ENCODE measurements around the gene TTPAL. TPM values are rescaled to one million over a fixed set of nuclear protein-coding genes. Genes with fewer than 3 reads are reported as not detected.
A peak's percentile ranks its signal among the peaks of the same experiment; 100 is the strongest.

The TTPAL gene
- total and polyA plus RNA-seq, 5 donors, result 3.1 to 7.1 (median 6.7) TPM

DNA sequence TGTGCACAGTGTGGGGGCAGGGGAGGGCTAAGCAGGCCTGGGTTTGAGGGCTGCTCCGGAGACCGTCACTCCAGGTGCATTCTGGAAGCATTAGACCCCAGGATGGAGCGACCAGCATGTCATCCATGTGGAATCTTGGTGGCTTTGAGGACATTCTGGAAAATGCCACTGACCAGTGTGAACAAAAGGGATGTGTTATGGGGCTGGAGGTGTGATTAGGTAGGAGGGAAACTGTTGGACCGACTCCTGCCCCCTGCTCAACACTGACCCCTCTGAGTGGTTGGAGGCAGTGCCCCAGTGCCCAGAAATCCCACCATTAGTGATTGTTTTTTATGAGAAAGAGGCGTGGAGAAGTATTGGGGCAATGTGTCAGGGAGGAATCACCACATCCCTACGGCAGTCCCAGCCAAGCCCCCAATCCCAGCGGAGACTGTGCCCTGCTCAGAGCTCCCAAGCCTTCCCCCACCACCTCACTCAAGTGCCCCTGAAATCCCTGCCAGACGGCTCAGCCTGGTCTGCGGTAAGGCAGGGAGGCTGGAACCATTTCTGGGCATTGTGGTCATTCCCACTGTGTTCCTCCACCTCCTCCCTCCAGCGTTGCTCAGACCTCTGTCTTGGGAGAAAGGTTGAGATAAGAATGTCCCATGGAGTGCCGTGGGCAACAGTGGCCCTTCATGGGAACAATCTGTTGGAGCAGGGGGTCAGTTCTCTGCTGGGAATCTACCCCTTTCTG, 44.0 kb upstream of the TTPAL start:
- H3K27me3 ChIP-seq (ENCODE audit: control insufficient read depth, insufficient read depth), result no peaks in the 10 kb centered on the region
- no peaks in the 10 kb centered on the region for H3K9me3 ChIP-seq (ENCODE audit: control insufficient read depth, low read length)
- DNase-seq, result no peak
- H3K4me3 ChIP-seq (ENCODE audit: low read length), result no peak overlapping the region
- intact Hi-C loops (cut with DNase I), result no loop called here
- H3K27ac ChIP-seq (ENCODE audit: low read length), result no peak overlapping the region
- no peaks in the 10 kb centered on the region for H3K4me1 ChIP-seq (ENCODE audit: control insufficient read depth, insufficient read depth, low read length)
- ATAC-seq, result peak in 1 of 2 donors; percentile 40
- 56% methylated on average over 11 of the region's 11 CpGs for WGBS

DNA sequence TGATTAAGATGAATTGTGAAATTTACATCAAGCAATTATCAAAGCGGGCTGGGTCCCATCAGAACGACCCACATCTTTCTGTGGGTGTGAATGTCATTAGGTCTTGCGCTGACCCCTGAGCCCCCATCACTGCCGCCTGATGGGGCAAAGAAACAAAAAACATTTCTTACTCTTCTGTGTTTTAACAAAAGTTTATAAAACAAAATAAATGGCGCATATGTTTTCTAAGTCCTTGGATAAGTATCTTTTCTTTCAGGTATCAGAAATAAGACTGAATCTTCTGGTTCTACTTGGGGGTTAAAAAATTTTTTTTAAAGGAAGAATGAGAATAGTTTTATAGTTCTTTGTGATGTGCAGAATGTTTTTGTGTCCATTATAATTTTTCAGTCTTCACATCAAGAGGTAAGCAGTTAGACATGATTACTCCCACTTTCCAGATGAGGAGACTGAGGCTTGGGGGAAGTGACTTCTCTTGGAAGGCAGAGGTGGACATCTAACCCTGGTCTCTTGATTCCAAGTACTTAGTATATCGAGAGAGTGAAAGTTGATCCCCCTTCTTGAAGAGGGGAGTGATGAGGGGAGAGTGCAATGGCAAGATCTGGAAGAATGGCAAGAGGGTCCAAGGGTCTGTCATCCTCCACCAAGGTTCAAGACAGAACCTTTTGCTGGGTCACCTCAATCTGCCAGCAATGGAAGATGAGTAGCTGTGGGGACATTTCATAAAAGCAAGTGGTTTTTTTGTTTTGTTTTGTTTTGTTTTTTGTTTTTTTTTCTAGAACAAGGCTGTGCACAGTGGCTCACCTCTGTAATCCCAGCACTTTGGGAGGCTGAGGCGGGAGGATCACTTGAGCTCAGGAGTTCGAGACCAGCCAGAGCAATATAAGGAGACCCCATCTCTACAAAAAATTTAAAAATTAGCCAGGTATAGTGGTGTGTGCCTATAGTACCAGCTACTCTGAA, 42.8 kb upstream of the TTPAL start:
- H3K4me1 ChIP-seq (ENCODE audit: control insufficient read depth, insufficient read depth, low read length), result no peaks in the 10 kb centered on the region
- H3K4me3 ChIP-seq (ENCODE audit: low read length), result no peak overlapping the region
- WGBS, result 79% methylated on average over 8 of the region's 8 CpGs
- ATAC-seq (no peak), DNase-seq (no peak)
- no peaks in the 10 kb centered on the region for H3K9me3 ChIP-seq (ENCODE audit: control insufficient read depth, low read length)
- H3K27ac ChIP-seq (ENCODE audit: low read length), result no peak overlapping the region
- no peaks in the 10 kb centered on the region for H3K27me3 ChIP-seq (ENCODE audit: control insufficient read depth, insufficient read depth)
- intact Hi-C loops (cut with DNase I), result no loop called here

DNA sequence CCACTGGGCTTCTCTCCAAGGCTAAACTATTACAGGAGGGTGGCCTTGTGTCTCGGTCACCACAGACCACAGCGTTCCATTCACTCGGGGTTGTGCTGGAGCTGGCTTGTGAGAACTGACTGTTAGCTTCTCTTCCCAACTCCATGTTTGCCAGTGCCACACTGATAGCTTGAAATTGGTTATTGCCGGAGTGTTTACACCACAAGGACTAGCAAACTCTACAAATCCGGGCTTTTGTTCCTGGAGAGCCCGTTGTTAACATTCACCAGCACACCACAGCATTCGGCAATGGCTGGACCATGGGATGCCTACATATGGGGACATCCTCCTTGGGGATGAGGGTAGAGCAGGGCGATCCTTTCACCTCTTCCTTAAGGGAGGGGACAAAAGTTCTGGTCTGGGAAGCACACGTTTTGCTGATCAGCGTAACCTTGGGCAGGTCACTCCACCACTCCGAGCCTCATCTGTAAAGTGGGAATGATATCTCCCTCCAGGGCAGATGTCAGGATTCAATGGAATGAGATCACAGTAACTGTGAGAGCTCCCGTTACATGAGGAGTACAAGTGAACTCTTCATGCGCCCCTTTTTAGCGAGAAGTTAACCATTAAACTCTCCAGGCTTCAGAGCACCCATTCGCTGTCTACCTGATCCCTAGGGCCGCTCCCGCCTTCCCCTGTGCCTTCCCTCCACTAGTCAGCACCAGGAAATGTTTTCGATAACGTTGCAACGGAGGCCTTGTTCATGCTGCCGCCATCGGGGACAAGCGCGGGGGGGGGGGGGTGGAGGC, 41.7 kb upstream of the TTPAL start:
- intact Hi-C loops (cut with DNase I), result no loop called here
- Histone ChIP-seq H3K4me3 (ENCODE audit: low read length) (no peak overlapping the region), H3K9me3 (ENCODE audit: control insufficient read depth, low read length) (no peaks in the 10 kb centered on the region), H3K4me1 (ENCODE audit: control insufficient read depth, insufficient read depth, low read length) (no peaks in the 10 kb centered on the region), H3K27ac (ENCODE audit: low read length) (no peak overlapping the region), H3K27me3 (ENCODE audit: control insufficient read depth, insufficient read depth) (no peaks in the 10 kb centered on the region)
- no peak for ATAC-seq
- no peak for DNase-seq
- 70% methylated on average over 24 of the region's 24 CpGs for WGBS

DNA sequence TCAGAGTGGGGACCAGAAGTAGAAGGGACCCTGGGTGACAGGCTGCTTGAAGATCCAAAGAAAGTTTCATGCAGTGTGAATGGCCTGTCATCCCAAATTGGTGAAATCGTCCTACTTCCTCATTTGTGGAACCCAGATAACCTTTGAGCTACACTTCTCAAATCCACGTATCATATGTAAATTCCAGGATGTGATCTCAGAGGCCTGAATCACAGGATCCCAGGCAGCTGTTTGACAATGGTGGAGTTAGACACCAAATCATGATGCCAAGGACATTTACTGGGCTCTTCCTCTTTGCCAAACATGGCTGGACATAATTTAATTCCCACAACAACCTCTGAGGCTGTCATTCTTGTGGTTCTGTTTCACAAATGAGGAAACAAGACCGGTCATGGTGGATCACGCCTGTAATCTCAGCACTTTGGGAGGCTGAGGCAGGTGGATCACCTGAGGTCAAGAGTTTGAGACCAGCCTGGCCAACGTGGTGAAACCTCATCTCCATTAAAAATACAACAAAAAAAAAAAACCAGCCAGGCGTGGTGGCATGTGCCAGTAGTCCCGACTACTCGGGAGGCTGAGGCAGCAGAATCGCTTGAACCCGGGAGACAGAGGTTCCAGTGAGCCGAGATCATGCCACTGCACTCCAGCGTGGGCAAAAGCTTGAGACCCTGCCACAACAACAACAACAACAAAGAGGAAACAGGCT, 39.9 kb upstream of the TTPAL start:
- Histone ChIP-seq H3K9me3 (ENCODE audit: control insufficient read depth, low read length) (no peaks in the 10 kb centered on the region), H3K27ac (ENCODE audit: low read length) (no peak overlapping the region), H3K27me3 (ENCODE audit: control insufficient read depth, insufficient read depth) (no peaks in the 10 kb centered on the region), H3K4me1 (ENCODE audit: control insufficient read depth, insufficient read depth, low read length) (no peaks in the 10 kb centered on the region), H3K4me3 (ENCODE audit: low read length) (no peak overlapping the region)
- no peak for ATAC-seq
- 69% methylated on average over 12 of the region's 12 CpGs for WGBS
- intact Hi-C loops (cut with DNase I), result no loop called here
- DNase-seq, result no peak

DNA sequence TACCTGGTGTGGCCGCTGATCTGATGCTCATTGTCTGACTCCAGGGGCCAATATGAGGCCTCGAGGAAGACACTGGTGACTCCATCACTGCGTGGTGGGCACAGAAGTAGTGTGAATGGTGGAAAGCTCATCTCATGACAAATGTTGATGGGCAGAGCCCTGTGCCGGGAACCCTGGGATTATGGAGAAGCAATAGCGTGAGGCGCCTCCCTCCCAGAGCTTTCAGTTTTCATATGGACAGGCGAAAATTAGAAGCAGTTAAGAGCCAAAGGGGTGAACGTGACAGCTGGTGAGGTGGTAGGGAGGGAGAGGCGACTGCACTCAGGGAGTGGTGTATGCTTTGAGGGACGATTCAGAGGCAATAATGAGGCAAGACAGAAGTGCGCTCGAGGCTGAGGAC, 39.3 kb upstream of the TTPAL start:
- ATAC-seq, result no peak
- WGBS, result 78% methylated on average over 12 of the region's 12 CpGs
- H3K27me3 ChIP-seq (ENCODE audit: control insufficient read depth, insufficient read depth), result no peaks in the 10 kb centered on the region
- H3K4me3 ChIP-seq (ENCODE audit: low read length), result no peak overlapping the region
- no peaks in the 10 kb centered on the region for H3K9me3 ChIP-seq (ENCODE audit: control insufficient read depth, low read length)
- no peak overlapping the region for H3K27ac ChIP-seq (ENCODE audit: low read length)
- H3K4me1 ChIP-seq (ENCODE audit: control insufficient read depth, insufficient read depth, low read length), result no peaks in the 10 kb centered on the region
- DNase-seq, result no peak
- intact Hi-C loops (cut with DNase I), result no loop called here

DNA sequence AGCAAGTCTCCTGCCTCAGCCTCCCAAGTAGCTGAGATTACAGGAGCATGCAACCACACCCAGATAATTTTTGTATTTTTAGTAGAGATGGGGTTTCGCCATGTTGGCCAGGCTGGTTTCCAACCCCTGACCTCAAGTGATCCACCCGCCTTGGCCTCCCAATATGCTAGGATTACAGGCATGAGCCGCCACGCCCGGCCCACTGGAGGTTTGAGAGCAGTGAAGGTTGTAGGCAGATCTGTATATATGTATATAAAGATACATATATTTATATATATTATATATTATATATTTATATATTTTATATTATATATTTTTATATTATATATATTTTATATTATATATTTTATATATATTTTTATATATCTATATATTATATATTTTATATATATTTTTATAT, 38.2 kb upstream of the TTPAL start:
- DNase-seq, result no peak
- H3K27ac ChIP-seq (ENCODE audit: low read length), result no peak overlapping the region
- H3K9me3 ChIP-seq (ENCODE audit: control insufficient read depth, low read length), result no peaks in the 10 kb centered on the region
- no peaks in the 10 kb centered on the region for H3K27me3 ChIP-seq (ENCODE audit: control insufficient read depth, insufficient read depth)
- intact Hi-C loops (cut with DNase I), result no loop called here
- ATAC-seq, result no peak
- no peaks in the 10 kb centered on the region for H3K4me1 ChIP-seq (ENCODE audit: control insufficient read depth, insufficient read depth, low read length)
- H3K4me3 ChIP-seq (ENCODE audit: low read length), result no peak overlapping the region
- 95% methylated on average over 5 of the region's 5 CpGs for WGBS

DNA sequence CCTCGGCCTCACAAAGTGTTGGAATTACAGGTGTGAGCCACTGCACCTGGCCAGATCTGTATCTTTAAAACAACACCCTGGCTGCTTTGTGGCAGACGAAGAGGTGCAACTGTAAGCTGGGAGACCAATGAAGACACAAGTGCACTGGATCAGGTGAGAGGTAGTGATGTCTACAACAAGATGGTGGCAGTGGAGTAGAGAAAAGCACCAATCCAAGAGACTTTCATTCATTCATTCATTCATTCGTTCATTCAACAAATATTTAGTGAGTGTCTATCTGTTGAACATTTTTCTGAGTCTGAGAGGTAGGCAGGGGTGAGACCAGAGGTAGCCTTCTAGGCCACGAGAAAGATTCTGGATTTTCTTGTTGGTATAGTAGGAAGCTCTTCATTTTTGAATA, 36.9 kb upstream of the TTPAL start:
- Histone ChIP-seq H3K4me1 (ENCODE audit: control insufficient read depth, insufficient read depth, low read length) (no peaks in the 10 kb centered on the region), H3K27ac (ENCODE audit: low read length) (no peak overlapping the region), H3K4me3 (ENCODE audit: low read length) (no peak overlapping the region), H3K9me3 (ENCODE audit: control insufficient read depth, low read length) (no peaks in the 10 kb centered on the region), H3K27me3 (ENCODE audit: control insufficient read depth, insufficient read depth) (no peaks in the 10 kb centered on the region)
- WGBS, result 85% methylated on average over 4 of the region's 4 CpGs
- intact Hi-C loops (cut with DNase I), result no loop called here
- no peak for ATAC-seq
- DNase-seq, result no peak

DNA sequence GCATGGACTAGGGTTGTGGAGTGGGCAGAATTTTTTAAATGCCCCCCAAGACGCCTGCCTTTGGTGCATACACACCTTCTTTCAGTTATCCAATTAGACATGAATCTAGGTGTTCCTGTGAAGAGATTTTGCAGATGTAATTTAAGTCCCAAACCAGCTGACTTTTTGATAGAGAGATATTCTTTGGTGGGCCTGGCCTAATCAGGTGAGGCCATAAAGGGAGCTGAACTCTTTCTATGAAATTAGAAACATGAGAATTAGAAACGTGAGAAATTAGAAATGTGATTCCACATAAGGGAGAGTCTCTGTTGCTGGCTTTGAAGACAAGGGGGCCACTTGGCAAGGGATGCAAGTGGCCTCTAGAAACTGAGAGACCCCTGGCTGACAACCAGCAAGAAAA, 36.4 kb upstream of the TTPAL start:
- Histone ChIP-seq H3K4me1 (ENCODE audit: control insufficient read depth, insufficient read depth, low read length) (no peaks in the 10 kb centered on the region), H3K27me3 (ENCODE audit: control insufficient read depth, insufficient read depth) (no peaks in the 10 kb centered on the region), H3K4me3 (ENCODE audit: low read length) (no peak overlapping the region), H3K27ac (ENCODE audit: low read length) (no peak overlapping the region), H3K9me3 (ENCODE audit: control insufficient read depth, low read length) (no peaks in the 10 kb centered on the region)
- ATAC-seq (no peak), DNase-seq (no peak)
- intact Hi-C loops (cut with DNase I), result no loop called here
- WGBS, result 67% methylated on average over 2 of the region's 2 CpGs

DNA sequence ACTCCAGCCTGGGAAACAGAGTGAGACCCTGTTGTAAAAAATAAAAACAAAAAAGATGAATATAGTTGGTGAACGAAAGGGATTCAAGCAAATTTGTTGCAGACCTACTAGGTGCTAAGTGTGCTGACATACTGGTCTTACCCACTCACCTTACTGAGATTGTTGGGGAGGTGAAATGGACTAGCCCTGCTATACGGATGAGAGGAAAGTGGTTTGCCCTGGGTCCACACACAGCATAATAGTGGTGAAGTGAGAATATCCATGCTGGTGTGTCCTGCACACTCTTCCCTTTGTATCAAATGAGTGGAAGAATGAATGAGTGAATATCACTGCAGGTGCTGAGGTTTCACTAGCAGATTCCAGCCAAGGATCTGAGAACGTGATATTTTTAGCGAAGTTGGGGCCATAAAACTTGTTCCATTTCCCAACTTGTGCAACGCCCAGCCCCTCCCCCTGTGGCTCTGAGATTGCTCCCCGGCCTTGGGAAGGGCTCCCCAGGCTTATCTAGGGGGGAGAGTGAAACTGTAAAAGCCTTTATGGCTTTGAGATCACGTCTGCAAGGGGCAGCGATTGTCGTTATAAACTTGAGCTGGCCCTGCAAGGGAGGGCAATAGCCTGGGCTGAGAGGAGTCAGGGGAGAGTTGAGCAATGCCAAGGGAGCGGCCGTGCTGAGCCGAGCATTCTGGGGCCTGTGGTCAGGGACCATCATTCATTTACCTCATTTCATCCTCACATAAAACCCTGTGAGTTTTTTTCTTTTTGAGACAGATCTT, 33.2 kb upstream of the TTPAL start:
- no peaks in the 10 kb centered on the region for H3K4me1 ChIP-seq (ENCODE audit: control insufficient read depth, insufficient read depth, low read length)
- H3K4me3 ChIP-seq (ENCODE audit: low read length), result no peak overlapping the region
- DNase-seq (peak in 1 of 3 donors; percentile 56), ATAC-seq (peak in 1 of 2 donors; percentile 64)
- intact Hi-C loops (cut with DNase I), result no loop called here
- no peaks in the 10 kb centered on the region for H3K27me3 ChIP-seq (ENCODE audit: control insufficient read depth, insufficient read depth)
- H3K27ac ChIP-seq (ENCODE audit: low read length), result no peak overlapping the region
- no peaks in the 10 kb centered on the region for H3K9me3 ChIP-seq (ENCODE audit: control insufficient read depth, low read length)
- WGBS, result 55% methylated on average over 12 of the region's 12 CpGs
